HepG2 (cell line): ENCODE measurements around the gene CACNA2D3. TPM values are rescaled to one million over a fixed set of nuclear protein-coding genes. Genes with fewer than 3 reads are reported as not detected.

Source experiments
- ATAC-seq: fragments of 200-7000 bp; cut with Tn5 transposase; 3 replicates; pipeline ENCODE4 v1.9.1; 2020; ENCODE audit warnings: mild to moderate bottlenecking, moderate library complexity
- BruUV-seq: library from RNA; stranded (reverse); fragments of 400-500 nt; replicated peaks from 2 replicates; lab custom pipeline; 2021; lab: Mats Ljungman, UMichigan
- CTCF ChIA-PET: fragments of 300-600 bp; formaldehyde crosslinking; extraction: SDS; loops from one replicate; lab custom pipeline; 2021; ENCODE audit warnings: low total read pairs, inconsistent platforms, low intra/inter-chr PET ratio; lab: Yijun Ruan, JAX
- POLR2A ChIA-PET: fragments of 350-600 bp; sonication (Branson Sonifier 250); formaldehyde crosslinking; loops from one replicate; lab custom pipeline; 2020; ENCODE audit warnings: antibody characterized with exemption, inconsistent platforms; lab: Yijun Ruan, JAX
- DNase-seq: peaks from one replicate; pipeline ENCODE4 v3.0.0-alpha.2; 2015; ENCODE audit warnings: low spot score
- FAIRE-seq: peaks from 3 replicates; lab custom pipeline; 2011; peaks lifted over from hg19 to GRCh38; lab: Jason Lieb, UNC
- H2AFZ ChIP-seq: one replicate; pipeline ENCODE4 v1.6.1; 2011; ENCODE audit warnings: low read length, inconsistent platforms
- H3K27ac ChIP-seq: fragments of 300-600 bp; 3 replicates; pipeline ENCODE4 v1.8.0; 2011; ENCODE audit warnings: mixed run types, mild to moderate bottlenecking, mixed read lengths, low read length, inconsistent platforms; ENCODE audit not compliant: insufficient read depth; ENCODE audit errors: extremely low read length
- H3K27me3 ChIP-seq, 2 experiments: fragments of 200-600 bp in 1 of 2; 2 replicates in 1 of 2; 3 replicates in 1 of 2; pipeline versions ENCODE4 v1.6.0 to v1.8.0; 2011; ENCODE audit warnings: low read length in 2 of 2, mild to moderate bottlenecking in 2 of 2, moderate library complexity in 2 of 2, inconsistent platforms in 1 of 2; ENCODE audit not compliant: insufficient read depth in 2 of 2, control insufficient read depth in 1 of 2
- H3K36me3 ChIP-seq, 2 experiments: fragments of 200-600 bp in 1 of 2; replicated peaks in 1 of 2; 2 replicates in 1 of 2; 3 replicates in 1 of 2; pipeline versions ENCODE4 v1.5.1 to v1.8.0; 2011; ENCODE audit warnings: low read length in 2 of 2, inconsistent platforms in 1 of 2; ENCODE audit not compliant: insufficient read depth in 2 of 2, control insufficient read depth in 1 of 2
- H3K4me1 ChIP-seq: 2 replicates; pipeline ENCODE4 v1.5.1; 2012; ENCODE audit warnings: low read length, inconsistent platforms; ENCODE audit not compliant: insufficient read depth
- H3K4me2 ChIP-seq: 2 replicates; pipeline ENCODE4 v1.6.0; 2011; ENCODE audit warnings: low read depth, low read length, inconsistent platforms
- H3K4me3 ChIP-seq, 3 experiments: fragments of 200-600 bp in 1 of 3; sonication (generic), shearing (Covaris generic) in 1 of 3; replicated peaks in 1 of 3; 2 replicates each; pipeline ENCODE4 v1.5.1; 2011 to 2016; ENCODE audit warnings: low read length in 3 of 3, inconsistent platforms in 2 of 3, low read depth in 2 of 3, mild to moderate bottlenecking in 2 of 3, control low read depth in 1 of 3, mixed read lengths in 1 of 3; ENCODE audit not compliant: insufficient read depth in 1 of 3
- H3K79me2 ChIP-seq: one replicate; pipeline ENCODE4 v1.6.1; 2011; ENCODE audit warnings: low read length, inconsistent platforms; ENCODE audit not compliant: insufficient read depth
- H3K9ac ChIP-seq: 2 replicates; pipeline ENCODE4 v1.6.0; 2011; ENCODE audit warnings: mild to moderate bottlenecking, low read depth, low read length, inconsistent platforms; ENCODE audit not compliant: insufficient read depth
- H3K9me3 ChIP-seq: 2 replicates; pipeline ENCODE4 v1.5.1; 2012; ENCODE audit warnings: mild to moderate bottlenecking, low read length
- H4K20me1 ChIP-seq: 2 replicates; pipeline ENCODE4 v1.6.0; 2011; ENCODE audit warnings: inconsistent platforms, mild to moderate bottlenecking, low read length, moderate library complexity; ENCODE audit not compliant: insufficient read depth
- BRCA1 ChIP-seq: sonication (generic); formaldehyde crosslinking; IDR thresholded peaks from 2 replicates; pipeline ENCODE4 v1.4.0; 2020; ENCODE audit warnings: missing genetic modification reagents
- CENPX ChIP-seq: sonication (generic); formaldehyde crosslinking; IDR thresholded peaks from 2 replicates; pipeline ENCODE4 v1.9.0; 2021; ENCODE audit warnings: mild to moderate bottlenecking, missing genetic modification reagents, moderate library complexity
- GABPB1 ChIP-seq: IDR thresholded peaks from 2 replicates; pipeline ENCODE4 v1.6.1; 2016; ENCODE audit warnings: mild to moderate bottlenecking, missing genetic modification reagents, moderate library complexity, missing compliant biosample characterization
- HOMEZ ChIP-seq: IDR thresholded peaks from 2 replicates; pipeline ENCODE4 v1.6.1; 2016; ENCODE audit warnings: low read depth
- MLLT10 ChIP-seq: sonication (generic); formaldehyde crosslinking; IDR thresholded peaks from 2 replicates; pipeline ENCODE4 v1.4.0; 2020; ENCODE audit warnings: missing genetic modification reagents
- MXD4 ChIP-seq: IDR thresholded peaks from 2 replicates; pipeline ENCODE4 v1.6.1; 2016; ENCODE audit warnings: mild to moderate bottlenecking, missing biosample characterization, missing genetic modification reagents
- SETDB1 ChIP-seq: sonication (generic); formaldehyde crosslinking; IDR thresholded peaks from 2 replicates; pipeline ENCODE4 v1.5.1; 2020; ENCODE audit warnings: missing genetic modification reagents, mild to moderate bottlenecking, borderline replicate concordance
- TFE3 ChIP-seq: IDR thresholded peaks from 2 replicates; pipeline ENCODE4 v1.6.1; 2016
- YY1 ChIP-seq: IDR thresholded peaks from 2 replicates; pipeline ENCODE4 v1.6.1; 2011; ENCODE audit warnings: low read length, low read depth, moderate library complexity, mild to moderate bottlenecking; ENCODE audit not compliant: insufficient read depth, insufficient replicate concordance
- ZFP41 ChIP-seq: sonication (generic); formaldehyde crosslinking; IDR thresholded peaks from 2 replicates; pipeline ENCODE4 v1.4.0; 2020; ENCODE audit warnings: mild to moderate bottlenecking, missing genetic modification reagents, borderline replicate concordance
- ZNF543 ChIP-seq: sonication (generic); formaldehyde crosslinking; IDR thresholded peaks from 2 replicates; pipeline ENCODE4 v1.4.0; 2020; ENCODE audit warnings: mild to moderate bottlenecking, missing genetic modification reagents
- ZNF616 ChIP-seq: sonication (generic); formaldehyde crosslinking; IDR thresholded peaks from 2 replicates; pipeline ENCODE4 v1.5.0; 2020; ENCODE audit warnings: low read depth, mild to moderate bottlenecking, missing genetic modification reagents
- ZNF720 ChIP-seq: sonication (generic); formaldehyde crosslinking; IDR thresholded peaks from 2 replicates; pipeline ENCODE4 v1.4.0; 2020; ENCODE audit warnings: missing genetic modification reagents
- ZNF766 ChIP-seq: sonication (generic); formaldehyde crosslinking; IDR thresholded peaks from 2 replicates; pipeline ENCODE4 v1.5.0; 2020; ENCODE audit warnings: missing genetic modification reagents, borderline replicate concordance
- ZNF790 ChIP-seq: sonication (generic); formaldehyde crosslinking; IDR thresholded peaks from 2 replicates; pipeline ENCODE4 v1.8.0; 2022; ENCODE audit warnings: missing genetic modification reagents, mild to moderate bottlenecking, borderline replicate concordance
- ZSCAN30 ChIP-seq: sonication (generic); formaldehyde crosslinking; IDR thresholded peaks from 2 replicates; pipeline ENCODE4 v1.5.0; 2020; ENCODE audit warnings: mild to moderate bottlenecking, missing genetic modification reagents
- WGBS: methylation state at CpG from one replicate; pipeline ENCODE4 v1.1.6; 2017; ENCODE audit warnings: low lambda C conversion rate; 5-methylcytosine and 5-hydroxymethylcytosine counted together
- in situ Hi-C: cut with HindIII; loops from 2 replicates; pipeline ENCODE4 v1.10.0; 2017; ENCODE audit warnings: low pct_unique_long_range_greater_than_20kb; ENCODE audit not compliant: extremely low pct_ligation_motif_present
- intact Hi-C: fragments of 100-400 bp; cut with micrococcal nuclease; formaldehyde crosslinking; loops from one replicate; pipeline ENCODE4 v1.10.0; 2022; ENCODE audit not compliant: unreplicated experiment
- polyA plus RNA-seq, 8 experiments: library from polyadenylated mRNA; depleted of rRNA in 3 of 8; stranded (reverse) in 7 of 8; unstranded in 1 of 8; fragments of >200 nt; fragmentation: Illumina TruSeq in 4 of 8; extraction: Trizol in 4 of 8; gene quantifications; 2 replicates each; pipeline versions ENCODE4 v1.2.1 to v1.2.3, GENCODE V29; 2011 to 2016; ENCODE audit warnings: low read depth in 4 of 8, missing spikeins in 1 of 8, mixed read lengths in 1 of 8; ENCODE audit not compliant: insufficient read depth in 1 of 8
- total RNA-seq, 5 experiments: library from RNA; depleted of rRNA; stranded (reverse); fragments of >200 nt; fragmentation: Illumina TruSeq; extraction: Trizol; gene quantifications; 2 replicates each; pipeline ENCODE4 v1.2.3, GENCODE V29; 2016; ENCODE audit warnings: low read depth in 1 of 5
- TF ChIP-seq, protein P1 (sequence below): sonication (generic); formaldehyde crosslinking; IDR thresholded peaks from 2 replicates; pipeline ENCODE4 v1.4.0; 2020; ENCODE audit warnings: missing genetic modification reagents; ENCODE audit errors: not compliant biosample characterization
- TF ChIP-seq, protein P2 (sequence below): sonication (generic); formaldehyde crosslinking; IDR thresholded peaks from 2 replicates; pipeline ENCODE4 v1.4.0; 2020; ENCODE audit warnings: missing genetic modification reagents

CACNA2D3 gene
- total and polyA plus RNA-seq, 2 of the 13 experiments (the other 11 are each of a cell fraction or from before 2014, with no cell fraction given) = not detected

DNA sequence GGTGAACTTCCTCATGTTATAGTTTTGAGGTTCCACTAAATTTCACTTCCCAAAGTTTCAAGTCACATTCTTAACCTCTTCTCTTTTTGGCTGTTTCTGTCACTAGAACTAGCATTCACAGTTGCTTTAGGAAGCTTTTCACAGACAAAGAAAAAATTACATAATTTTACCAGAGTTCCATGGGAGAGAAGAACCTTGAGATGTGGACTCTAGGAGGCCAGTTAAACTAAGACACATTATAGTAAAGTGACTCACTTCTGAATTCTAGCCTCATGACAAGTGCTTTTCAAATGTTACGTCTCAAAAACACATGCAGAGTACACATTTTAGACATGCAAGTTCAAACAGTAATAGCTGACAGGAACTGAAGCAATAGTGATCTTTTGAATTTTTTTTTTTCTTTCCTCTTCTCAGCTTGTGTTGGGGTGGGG lies 845.4 kb downstream of the CACNA2D3 start:
- Histone ChIP-seq H3K27ac (no peak overlapping the region), H3K9me3 (no peaks in the 10 kb centered on the region), H3K4me3 (no peak overlapping the region), H2AFZ (no peak overlapping the region), H4K20me1 (no peaks in the 10 kb centered on the region), H3K79me2 (no peaks in the 10 kb centered on the region), H3K27me3 (peaks cover 0 to 7% of the 10 kb centered on the region in 2 experiments; a peak in 1 of 5 replicates), H3K36me3 (no peaks in the 10 kb centered on the region), H3K9ac (no peak overlapping the region), H3K4me1 (peaks cover 11% of the 10 kb centered on the region), H3K4me2 (no peak overlapping the region)
- WGBS = 17% methylated on average over 1 of the region's 1 CpG
- ATAC-seq (no peak), FAIRE-seq (no peak), DNase-seq (no peak)
- TF ChIP-seq MXD4 (CRISPR knock-in tag) (no peak), CENPX (no peak), BRCA1 (CRISPR knock-in tag) (no peak), ZNF766 (CRISPR knock-in tag) (no peak), ZNF790 (CRISPR knock-in tag) (no peak), HOMEZ (CRISPR knock-in tag) (no peak), ZNF720 (CRISPR knock-in tag) (no peak), TFE3 (CRISPR knock-in tag) (no peak), SETDB1 (no peak), GABPB1 (CRISPR knock-in tag) (no peak), ZNF616 (no peak), MLLT10 (CRISPR knock-in tag) (no peak), ZFP41 (CRISPR knock-in tag) (no peak), ZNF543 (CRISPR knock-in tag) (no peak), YY1 (no peak), ZSCAN30 (no peak)
- TF ChIP-seq, protein P1, sequence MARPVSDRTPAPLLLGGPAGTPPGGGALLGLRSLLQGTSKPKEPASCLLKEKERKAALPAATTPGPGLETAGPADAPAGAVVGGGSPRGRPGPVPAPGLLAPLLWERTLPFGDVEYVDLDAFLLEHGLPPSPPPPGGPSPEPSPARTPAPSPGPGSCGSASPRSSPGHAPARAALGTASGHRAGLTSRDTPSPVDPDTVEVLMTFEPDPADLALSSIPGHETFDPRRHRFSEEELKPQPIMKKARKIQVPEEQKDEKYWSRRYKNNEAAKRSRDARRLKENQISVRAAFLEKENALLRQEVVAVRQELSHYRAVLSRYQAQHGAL (CRISPR knock-in tag) = no peak
- TF ChIP-seq, protein P2, sequence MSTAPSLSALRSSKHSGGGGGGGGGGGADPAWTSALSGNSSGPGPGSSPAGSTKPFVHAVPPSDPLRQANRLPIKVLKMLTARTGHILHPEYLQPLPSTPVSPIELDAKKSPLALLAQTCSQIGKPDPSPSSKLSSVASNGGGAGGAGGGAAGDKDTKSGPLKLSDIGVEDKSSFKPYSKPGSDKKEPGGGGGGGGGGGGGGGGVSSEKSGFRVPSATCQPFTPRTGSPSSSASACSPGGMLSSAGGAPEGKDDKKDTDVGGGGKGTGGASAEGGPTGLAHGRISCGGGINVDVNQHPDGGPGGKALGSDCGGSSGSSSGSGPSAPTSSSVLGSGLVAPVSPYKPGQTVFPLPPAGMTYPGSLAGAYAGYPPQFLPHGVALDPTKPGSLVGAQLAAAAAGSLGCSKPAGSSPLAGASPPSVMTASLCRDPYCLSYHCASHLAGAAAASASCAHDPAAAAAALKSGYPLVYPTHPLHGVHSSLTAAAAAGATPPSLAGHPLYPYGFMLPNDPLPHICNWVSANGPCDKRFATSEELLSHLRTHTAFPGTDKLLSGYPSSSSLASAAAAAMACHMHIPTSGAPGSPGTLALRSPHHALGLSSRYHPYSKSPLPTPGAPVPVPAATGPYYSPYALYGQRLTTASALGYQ = no peak
- intact Hi-C loops (no loop called here), in situ Hi-C loops (no loop called here)
- ChIA-PET CTCF (no interaction called here), POLR2A (no interaction called here)
- BruUV-seq = no TSS peak
